D341Med (cell line): Measurements from ENCODE around the gene BLTP1.
A peak's percentile ranks its signal among the peaks of the same experiment; 100 is the strongest.
"Not testable (repeated sequence)": the region's sequence is repeated elsewhere in the genome, so short reads cannot be mapped to it uniquely, and the experiment has no call there.

ENCODE experiments used
- DNase-seq: peaks from one replicate; pipeline ENCODE4 v3.0.0; 2012; ENCODE audit warnings: low spot score

The BLTP1 gene, protein sequence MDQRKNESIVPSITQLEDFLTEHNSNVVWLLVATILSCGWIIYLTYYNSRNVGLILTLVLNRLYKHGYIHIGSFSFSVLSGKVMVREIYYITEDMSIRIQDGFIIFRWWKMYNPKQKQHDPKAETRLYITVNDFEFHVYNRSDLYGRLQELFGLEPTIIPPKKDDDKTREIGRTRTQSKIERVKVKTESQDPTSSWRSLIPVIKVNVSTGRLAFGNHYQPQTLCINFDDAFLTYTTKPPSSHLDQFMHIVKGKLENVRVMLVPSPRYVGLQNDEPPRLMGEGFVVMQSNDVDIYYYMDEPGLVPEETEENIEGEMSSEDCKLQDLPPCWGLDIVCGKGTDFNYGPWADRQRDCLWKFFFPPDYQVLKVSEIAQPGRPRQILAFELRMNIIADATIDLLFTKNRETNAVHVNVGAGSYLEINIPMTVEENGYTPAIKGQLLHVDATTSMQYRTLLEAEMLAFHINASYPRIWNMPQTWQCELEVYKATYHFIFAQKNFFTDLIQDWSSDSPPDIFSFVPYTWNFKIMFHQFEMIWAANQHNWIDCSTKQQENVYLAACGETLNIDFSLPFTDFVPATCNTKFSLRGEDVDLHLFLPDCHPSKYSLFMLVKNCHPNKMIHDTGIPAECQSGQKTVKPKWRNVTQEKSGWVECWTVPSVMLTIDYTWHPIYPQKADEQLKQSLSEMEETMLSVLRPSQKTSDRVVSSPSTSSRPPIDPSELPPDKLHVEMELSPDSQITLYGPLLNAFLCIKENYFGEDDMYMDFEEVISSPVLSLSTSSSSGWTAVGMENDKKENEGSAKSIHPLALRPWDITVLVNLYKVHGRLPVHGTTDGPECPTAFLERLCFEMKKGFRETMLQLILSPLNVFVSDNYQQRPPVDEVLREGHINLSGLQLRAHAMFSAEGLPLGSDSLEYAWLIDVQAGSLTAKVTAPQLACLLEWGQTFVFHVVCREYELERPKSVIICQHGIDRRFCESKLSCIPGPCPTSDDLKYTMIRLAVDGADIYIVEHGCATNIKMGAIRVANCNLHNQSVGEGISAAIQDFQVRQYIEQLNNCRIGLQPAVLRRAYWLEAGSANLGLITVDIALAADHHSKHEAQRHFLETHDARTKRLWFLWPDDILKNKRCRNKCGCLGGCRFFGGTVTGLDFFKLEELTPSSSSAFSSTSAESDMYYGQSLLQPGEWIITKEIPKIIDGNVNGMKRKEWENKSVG (N-terminal part only)

DNA sequence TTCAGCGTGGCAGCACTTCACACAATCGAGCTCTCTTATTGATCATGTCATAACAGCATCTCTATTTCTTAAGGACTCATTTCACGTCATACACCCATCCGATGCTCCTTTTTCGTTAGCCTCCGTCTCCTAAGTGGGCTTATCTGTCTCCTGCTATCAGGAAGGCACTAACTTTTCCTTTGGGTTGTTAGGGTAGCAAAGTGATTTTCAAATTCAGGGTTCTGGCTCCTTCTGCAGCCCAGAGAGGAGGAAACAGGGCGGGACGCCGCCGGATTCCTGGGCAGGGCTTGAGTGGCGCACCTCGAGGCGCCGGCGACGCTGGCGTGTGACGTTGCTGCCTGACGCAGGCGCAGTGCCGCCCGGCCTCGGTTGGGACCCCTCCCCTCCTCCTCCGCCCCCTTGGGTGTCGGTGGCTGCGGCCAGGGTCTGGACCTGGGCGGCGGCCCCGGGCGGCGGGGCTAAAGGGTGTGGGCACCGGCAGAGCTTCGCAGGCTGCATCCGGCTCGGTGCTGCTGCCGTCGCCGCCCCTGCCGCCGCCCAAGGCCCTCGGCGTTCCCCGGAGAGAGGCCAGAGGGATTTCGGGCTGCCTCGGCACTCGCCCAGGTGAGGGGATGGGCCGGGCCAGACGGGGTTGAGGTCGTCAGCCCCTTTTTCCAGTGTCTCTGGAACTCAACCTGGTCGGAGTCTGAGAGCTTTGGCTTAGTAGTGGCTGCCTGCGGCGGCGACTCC, at the start of gene BLTP1:
Gene BLTP1, plus strand, starts transcription at position 350 of the 729 bp plus-strand sequence. CDS start 18,317 bp downstream, outside the sequence.
- DNase-seq: peak; percentile 98

DNA sequence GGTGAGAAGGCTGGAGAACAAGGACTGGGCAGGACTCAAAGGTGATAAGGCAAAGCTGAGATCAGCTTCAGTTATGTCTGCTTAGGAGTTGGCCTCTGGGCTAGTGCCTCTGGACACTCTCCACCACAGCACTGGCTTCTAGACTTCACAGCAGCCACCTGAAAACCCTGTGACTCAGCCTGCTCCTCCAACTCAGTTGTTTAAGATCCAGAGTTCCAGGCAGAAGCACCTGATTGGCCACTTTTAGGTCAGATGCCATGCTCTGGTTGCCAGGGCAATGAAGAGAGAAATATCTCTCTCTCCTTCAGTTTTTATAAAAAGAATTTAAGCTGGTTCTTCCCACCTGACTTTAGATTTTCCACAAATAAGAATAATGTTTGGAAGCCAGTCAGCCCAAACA, 47.9 kb upstream of the BLTP1 start:
- no peak for DNase-seq

DNA sequence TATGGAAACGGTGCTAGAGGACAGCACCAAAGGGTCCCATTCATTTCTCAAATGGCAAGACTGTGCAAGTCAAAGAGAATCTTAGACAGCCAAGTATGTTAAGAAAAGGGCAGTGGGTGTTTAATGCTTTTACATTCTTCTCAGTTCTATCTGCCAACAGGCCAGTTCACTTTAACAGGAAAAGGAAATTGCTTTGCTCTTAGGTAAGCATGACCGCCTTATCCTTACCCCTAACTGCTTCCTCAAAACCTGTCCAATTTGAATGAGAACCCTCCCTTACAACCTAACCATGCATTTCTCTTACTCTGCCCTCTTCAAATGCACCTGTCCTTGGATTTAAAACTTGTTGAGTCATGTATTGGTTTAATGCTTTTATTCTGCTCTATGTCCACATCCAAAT, 44.5 kb upstream of the BLTP1 start:
- no peak for DNase-seq

DNA sequence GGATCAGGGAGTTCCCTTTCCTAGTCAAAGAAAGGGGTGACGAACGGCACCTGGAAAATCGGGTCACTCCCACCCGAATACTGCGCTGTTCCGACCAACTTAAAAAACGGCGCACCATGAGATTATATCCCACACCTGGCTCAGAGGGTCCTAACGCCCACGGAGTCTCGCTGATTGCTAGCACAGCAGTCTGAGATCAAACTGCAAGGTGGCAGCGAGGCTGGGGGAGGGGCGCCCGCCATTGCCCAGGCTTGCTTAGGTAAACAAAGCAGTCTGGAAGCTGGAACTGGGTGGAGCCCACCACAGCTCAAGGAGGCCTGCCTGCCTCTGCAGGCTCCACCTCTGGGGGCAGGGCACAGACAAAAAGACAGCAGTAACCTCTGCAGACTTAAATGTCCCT, 41.8 kb upstream of the BLTP1 start:
- DNase-seq: not testable (repeated sequence)

DNA sequence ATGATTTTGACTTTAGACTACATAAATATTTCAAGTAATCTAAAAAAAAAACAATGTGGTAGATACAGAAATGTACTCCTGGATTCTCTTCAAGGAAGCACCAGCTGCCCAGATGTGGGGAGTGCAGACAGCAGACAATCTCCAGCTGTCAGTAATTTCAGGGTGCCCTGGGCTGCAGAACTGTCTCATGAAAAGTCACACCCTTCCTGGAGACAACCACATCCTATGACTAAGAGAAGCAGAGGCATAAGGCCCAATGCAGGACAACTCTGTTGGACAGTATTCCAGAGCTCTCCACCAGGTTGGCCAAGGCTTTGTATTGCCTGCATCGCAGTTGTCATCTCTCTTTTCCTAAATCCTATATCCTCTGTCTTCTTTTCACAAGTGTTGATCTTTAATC, 34.4 kb upstream of the BLTP1 start:
- DNase-seq: no peak

DNA sequence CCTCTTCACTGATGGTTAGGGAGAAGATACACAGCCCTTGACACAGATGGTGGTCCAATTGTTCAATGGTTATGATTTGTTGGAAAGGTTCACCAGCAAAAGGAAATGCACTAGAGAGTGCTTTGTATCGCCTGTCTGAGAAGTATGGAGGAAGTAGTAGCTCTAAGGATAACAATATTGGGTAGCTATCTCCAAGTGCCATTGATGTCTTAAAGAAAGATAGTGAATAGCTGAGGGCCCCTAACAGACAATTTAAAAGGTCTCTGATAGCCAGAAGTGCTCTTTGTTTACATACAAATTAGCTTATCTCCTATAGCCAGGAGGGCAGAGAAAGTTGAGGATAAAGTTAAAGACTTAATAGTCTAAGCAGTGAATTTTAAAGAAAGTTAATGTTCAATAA, 33.9 kb upstream of the BLTP1 start:
- no peak for DNase-seq

DNA sequence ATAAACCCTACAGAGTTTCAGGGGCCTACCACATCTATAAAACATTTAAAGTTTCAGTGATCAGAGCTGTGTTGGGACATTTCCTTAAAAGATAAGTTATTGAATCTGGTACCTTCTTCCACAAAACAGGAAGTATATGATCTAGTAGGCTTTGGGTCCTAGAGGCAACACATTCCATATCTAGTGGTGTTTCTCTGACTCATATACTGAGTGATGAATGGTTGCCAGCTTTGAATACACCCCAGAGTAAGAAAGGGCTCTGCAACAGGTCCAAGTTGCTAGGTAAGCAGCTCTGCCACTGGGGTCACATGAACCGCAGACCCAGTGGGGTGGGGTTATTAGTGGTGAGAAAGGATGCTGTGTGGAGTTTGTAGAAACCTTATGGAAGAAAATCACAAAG, 32.4 kb upstream of the BLTP1 start:
- DNase-seq: no peak

DNA sequence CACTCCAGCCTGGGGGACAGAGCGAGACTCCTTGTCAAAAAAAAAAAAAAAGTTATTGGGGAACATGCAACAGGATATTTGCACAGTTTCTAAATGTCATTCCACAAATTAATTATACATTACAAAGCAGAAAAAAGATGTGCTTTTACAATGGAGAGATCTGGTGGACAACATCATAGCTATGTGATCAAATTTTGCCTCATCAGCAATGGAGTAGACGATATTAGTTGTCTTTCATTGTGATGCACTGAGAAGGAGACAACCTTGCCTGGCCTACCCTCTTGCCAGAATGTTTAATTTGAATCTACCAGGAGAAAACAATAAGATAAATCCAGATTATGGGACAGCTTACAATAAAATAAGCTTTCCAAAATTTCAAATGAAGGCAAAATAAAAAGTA, 30.5 kb upstream of the BLTP1 start:
- no peak for DNase-seq

DNA sequence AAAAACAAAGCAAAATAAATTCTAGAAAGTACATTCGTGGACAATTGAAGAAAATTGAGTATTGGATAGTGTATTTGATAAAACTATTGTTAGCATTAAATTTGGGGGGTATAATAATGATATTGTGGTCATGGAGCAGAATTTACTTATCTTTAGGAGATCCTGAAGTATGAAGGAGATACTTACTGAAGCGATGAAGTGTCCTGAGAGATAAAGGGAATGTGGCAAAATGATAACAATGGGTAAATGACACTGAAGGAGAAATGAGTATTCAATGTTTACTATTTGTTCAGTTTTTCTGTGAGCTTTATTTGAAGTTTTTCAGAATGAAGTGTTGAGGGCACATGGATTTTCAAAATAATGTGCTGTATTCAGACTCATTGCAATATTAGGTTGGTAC, 30.0 kb upstream of the BLTP1 start:
- no peak for DNase-seq

DNA sequence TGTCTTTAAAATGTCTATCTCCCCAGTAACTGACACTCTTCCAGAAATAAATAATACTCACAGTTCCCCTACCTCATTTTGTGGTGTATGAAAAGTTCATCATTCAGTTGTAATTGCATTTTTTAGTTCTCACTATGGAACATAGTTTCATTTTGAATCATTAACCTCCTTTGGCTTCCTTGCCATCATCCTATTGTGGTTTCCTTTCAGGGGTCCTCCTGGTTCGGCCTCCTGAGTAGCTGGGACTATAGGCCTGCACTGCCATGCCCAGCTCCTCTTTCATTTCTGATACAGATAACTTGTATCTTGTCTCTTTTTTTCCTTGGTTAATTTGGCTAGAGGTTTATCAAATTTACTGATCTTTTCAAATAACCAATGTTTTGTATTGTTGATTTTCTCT, 23.1 kb upstream of the BLTP1 start:
- no peak for DNase-seq

DNA sequence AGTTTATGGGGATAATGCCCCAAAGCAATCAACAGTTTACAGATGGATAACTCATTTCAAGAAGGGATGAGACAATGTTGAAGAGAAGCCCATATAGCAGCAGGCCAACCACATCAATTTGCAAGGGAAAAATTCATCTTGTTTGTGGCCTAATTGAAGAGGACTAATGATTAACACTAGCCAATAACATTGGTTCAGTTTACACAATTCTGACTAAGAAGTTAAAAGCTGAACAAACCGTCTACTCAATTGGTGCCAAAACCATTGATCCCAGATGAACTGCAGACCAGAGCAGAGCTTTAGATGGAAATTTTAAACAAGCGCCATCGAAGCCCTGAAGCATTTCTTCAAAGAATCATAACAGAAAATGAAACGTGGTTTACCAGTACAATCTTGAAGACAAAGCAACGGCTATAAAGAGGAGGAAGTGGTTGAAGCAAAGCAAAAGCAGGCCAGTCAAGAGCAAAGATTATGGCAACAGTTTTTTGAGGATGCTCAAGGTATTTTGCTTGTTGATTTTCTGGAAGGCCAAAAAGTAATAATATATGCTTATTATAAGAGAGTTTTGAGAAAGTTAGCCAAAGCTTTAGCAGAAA, 20.5 kb upstream of the BLTP1 start:
- DNase-seq: no peak

DNA sequence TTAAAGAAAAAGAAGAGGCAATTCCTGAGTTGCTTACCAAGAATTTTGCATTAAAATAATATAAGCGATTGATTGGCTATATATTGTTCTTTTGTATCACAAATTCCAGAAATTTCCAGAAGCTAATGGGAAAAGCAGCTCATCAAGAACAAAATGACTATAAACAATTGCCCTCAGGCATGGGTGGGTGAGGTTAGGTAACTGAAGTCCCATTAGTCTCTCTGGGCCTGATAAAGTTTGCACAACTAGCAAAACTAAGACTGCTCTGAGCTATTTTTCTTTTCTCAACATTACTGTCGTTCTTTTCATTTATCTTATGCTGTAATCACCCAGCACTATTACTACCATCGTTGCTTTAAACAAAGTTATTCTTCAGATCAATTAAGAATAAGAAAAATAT, 19.2 kb upstream of the BLTP1 start:
- no peak for DNase-seq

DNA sequence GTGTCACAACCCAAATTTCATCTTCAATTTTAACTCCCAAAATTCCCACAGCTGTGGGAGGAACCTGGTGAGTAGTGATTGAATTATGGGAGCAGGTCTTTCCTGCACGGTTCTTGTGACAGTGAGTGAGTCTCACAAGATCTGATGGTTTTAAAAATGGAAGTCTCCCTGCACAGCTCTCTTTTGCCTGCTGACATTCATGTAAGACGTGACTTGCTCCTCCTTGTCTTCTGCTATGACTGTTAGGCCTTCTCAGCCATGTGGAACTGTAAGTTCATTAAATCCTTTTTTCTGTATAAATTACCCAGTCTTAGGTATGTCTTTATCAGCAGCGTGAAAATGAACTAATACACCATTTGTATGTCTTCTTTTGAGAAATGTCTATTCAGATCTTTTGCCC, 13.0 kb upstream of the BLTP1 start:
- DNase-seq: no peak

DNA sequence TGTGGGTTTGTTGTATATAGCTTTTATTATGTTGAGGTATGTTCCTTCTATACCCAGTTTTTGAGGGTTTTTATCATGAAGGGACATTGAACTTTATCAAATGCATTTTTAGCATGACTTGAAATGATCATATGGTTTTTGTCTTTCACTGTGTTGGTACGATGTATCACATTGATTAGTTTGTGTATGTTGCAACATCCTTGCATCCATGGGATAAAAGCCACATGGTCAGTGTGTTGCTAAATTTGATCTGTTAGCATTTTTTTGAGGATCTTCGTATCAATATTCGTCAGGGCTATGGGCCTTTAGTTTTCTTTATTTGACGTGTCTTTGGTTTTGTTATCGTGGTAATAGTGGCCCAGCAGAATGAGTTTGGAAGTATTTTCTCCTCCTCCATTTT, 11.3 kb upstream of the BLTP1 start:
- DNase-seq: no peak

DNA sequence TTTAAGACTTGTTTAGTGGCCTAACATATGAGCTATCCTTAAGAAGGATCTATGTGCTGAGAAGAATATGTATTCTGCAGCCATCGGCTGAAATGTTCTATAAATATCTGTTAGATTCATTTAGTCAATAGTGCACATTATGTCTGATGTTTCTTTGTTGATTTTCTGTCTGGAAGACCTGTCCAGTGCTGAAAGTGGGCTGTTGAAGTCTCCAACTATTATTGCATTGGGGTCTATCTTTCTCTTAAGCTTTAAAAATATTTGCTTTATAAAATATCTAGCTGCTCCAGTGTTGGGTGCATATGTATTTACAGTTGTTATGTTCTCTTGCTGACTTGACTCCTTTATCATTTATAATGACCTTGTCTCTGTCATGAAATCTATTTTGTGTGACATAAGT, 9.4 kb upstream of the BLTP1 start:
- no peak for DNase-seq

DNA sequence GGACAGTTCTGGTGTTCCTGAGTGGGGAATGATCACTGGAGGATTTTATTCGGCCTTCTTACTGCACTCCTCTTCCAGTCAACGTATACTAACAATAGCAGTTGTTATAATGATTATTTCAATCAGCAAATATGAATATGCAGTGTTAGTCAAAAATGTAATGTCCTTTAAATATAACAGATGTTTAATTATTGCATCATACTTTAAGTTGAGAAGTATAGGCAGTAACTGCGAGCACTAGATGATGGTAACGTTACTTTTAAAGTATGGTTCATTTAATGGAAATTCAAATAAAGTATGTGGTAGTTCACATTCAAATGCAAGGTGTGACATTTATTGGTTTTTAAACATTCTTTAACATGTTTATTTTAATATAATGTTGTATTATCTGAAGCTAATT, 5.5 kb upstream of the BLTP1 start:
- no peak for DNase-seq

DNA sequence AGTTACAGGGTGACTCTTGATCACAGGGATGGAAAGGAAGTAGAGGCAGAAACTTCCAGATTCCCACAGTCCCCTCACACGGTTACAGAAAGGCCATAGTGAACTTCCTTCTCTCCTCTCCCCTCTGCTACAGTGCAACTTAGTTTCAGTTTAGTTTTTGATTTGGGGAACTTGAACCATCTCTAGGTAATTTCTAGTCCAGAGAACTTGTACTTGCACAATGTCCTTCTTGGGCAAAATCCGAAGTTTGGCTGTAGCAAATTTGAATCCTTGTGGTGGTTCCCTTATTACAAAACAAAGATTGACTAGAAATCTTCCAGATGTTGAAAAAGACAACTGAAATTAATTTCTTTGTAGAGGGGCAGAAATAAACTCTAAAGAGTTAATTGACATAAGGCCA, 1.2 kb upstream of the BLTP1 start:
- DNase-seq: no peak

DNA sequence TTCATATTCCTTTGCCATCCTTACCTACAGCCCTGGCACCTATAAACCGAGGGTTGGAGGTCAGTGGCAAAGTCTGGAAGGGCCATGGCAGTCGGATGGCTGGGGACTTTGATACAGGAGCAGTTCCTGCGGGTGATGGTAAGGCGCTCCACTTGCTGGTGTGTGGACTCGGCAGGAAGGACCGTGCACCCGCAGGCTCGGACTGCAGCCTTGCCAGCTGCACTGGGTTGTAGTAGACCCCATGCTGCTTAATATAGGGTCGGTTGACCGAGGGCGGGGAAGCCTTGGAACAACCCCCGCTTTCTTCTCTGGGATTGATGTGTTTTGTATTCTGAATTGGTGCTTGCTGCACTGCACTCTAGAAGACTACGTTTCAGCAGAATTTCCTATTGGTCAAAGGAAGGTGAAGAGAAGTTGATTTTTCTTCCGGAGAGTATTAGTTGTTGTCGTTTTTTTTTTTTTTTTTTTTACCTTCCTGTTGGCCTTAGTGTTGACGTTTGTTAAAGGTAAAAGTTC, 638 bp downstream of the BLTP1 start:
- peak; percentile 49 for DNase-seq

DNA sequence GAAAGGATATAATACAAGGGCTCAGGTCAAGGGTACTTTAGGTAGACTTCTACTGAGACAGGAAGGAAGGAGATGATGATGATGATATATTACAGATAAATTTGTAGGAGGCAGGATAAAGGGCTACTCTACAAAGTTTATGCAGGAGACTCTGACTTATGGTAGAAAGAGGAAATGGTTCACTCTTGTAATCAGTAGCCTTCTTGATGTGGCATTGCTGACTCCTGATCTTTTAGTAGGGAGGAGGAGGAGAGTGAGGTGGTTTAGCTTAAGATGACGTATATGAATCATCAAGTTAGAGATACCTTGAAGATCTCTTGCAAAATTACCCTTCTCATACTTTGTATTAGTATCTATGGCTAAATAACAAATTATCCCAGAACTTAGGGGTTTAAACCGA, 4.7 kb downstream of the BLTP1 start:
- DNase-seq: no peak

DNA sequence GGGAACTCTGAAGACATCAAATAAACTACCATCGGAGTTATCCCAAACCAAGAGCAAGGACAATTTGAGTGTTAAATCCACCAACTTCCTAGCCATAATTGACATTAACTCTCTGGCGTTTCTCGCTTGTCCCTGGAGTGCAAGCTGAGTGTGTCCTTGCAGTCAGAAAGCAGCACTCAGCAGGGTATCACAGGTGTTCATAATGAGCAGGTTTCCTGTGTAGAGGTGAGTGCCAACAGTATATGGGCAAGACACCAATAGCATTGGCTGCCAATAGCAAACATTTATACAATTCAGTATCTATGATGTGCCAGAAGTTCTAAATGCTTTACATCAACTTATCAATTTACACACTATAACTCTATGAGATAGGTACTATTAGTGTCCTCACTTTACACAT, 11.2 kb downstream of the BLTP1 start:
- no peak for DNase-seq

DNA sequence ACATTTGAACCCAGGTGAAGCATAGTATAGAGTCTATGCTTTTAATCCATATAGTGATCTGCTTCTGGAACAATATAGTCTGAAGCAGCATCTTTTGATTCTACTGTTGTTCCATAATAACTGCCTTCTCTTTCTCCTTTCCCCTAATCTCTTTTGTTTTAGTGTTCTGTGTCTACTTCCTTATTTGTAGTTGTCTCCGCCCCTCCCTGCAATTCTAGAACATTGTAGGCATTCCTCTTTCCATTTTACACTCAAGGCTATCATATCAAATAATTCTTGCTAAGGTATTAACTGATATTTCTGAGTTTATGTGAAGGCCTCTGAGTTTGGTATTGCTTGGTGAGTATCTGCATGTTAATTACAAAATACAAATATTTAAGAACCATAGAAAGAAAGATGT, 11.6 kb downstream of the BLTP1 start:
- DNase-seq: no peak
